HL-60 (cell line): ENCODE measurements around the gene MYOG.

Experiments
- DNase-seq, 2 experiments: peaks; one replicate each; pipeline ENCODE4 v3.0.0-alpha.2; 2010 to 2020; ENCODE audit warnings: low read depth in 1 of 2, low spot score in 1 of 2
- H3K27ac ChIP-seq: fragments of 250-450 bp; sonication (Bioruptor Pico); replicated peaks from 2 replicates; pipeline ENCODE4 v1.5.1; 2020; ENCODE audit warnings: mild to moderate bottlenecking, moderate library complexity
- H3K27me3 ChIP-seq: fragments of 250-450 bp; sonication (Bioruptor Pico); 2 replicates; pipeline ENCODE4 v1.5.1; 2021; ENCODE audit warnings: mild to moderate bottlenecking, moderate library complexity; ENCODE audit not compliant: insufficient read depth, poor library complexity, severe bottlenecking
- H3K4me3 ChIP-seq: replicated peaks from 2 replicates; pipeline ENCODE4 v1.5.1; 2011; ENCODE audit warnings: mild to moderate bottlenecking, control low read depth, low read length; ENCODE audit not compliant: insufficient read depth
- GABPA ChIP-seq: IDR thresholded peaks from 2 replicates; pipeline ENCODE4 v1.6.1; 2012; ENCODE audit warnings: low read depth
- POLR2AphosphoS5 ChIP-seq: IDR thresholded peaks from 2 replicates; pipeline ENCODE4 v1.6.1; 2012; ENCODE audit warnings: low read depth
- SPI1 ChIP-seq: IDR thresholded peaks from 2 replicates; pipeline ENCODE4 v1.6.1; 2012; ENCODE audit warnings: low read depth, mild to moderate bottlenecking, borderline replicate concordance
- TF ChIP-seq, protein P1 (sequence below): IDR thresholded peaks from one replicate; pipeline ENCODE4 v1.5.1; 2011; ENCODE audit warnings: low read length, control low read depth, inconsistent platforms; ENCODE audit not compliant: insufficient read depth
- TF ChIP-seq, protein P2 (sequence below): IDR thresholded peaks from 2 replicates; pipeline ENCODE4 v1.6.1; 2012; ENCODE audit warnings: low read depth; ENCODE audit not compliant: insufficient replicate concordance

The MYOG gene

DNA sequence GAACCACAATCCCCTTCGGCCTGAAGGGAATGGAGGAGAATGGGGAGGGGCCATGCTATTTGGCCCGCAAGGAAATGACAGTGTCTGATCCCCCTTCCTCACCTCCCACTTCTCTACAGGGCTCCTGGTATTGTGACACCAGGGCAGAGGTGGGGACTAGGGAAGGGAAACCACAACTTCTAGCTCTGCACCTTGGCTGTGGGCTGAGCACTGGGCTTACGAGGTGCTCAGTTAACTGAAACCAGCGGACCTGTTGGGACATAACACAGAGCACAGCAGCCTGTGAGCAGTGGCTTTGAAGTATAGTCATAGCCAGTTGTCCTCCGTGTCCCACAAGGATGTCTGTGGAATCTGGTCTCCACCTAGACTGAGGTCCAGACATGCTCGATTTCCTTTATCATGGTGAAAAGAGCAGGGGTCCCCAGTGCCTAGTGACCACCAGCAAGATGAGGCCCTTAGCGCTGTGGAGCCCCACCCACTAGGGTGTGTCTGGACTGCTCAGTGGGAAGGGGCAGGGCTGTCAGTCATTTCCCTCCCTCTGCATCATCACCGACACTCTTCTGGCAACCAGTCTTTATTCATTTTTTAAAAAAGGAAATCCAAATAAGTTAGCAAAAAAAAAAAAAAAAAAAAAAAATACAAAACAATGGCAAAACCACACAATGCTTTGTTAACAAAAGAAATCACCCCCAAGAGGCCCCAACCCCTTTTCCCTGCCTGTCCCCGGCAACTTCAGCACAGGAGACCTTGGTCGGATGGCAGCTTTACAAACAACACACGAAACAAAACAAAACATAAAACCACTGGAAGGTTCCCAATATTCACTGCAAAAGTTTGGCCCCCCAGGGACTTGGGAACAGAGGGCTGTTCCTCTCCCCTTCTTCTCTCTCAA lies 3.0 kb downstream of the MYOG start:
- TF ChIP-seq POLR2AphosphoS5 (no peak), SPI1 (peak; percentile 26; the same call in 1 of the 2 replicates)
- Histone ChIP-seq H3K4me3 (no peak overlapping the region; the same call in 1 of the 2 replicates), H3K27ac (peak overlapping the region; percentile 69), H3K27me3 (no peaks in the 10 kb centered on the region)
- peak; percentile 82 to 87 for DNase-seq

DNA sequence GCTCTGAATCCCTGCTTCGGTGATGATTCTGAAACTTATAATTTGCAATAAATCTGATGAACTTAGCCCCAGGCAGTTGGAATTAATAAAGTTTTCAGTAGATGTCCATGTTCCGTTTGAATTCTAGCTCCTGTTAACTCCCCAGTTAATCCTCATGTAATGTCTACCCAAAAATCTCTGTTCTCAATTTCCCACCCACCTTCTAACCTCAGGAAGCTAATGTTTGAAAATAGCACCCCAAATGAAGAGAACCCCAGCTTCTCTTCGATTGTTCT lies 3.6 kb downstream of the MYOG start:
- H3K27ac ChIP-seq, result peak overlapping the region; percentile 69
- H3K4me3 ChIP-seq, result no peak overlapping the region
- TF ChIP-seq SPI1 (no peak), POLR2AphosphoS5 (no peak), GABPA (no peak)
- TF ChIP-seq, protein P1, sequence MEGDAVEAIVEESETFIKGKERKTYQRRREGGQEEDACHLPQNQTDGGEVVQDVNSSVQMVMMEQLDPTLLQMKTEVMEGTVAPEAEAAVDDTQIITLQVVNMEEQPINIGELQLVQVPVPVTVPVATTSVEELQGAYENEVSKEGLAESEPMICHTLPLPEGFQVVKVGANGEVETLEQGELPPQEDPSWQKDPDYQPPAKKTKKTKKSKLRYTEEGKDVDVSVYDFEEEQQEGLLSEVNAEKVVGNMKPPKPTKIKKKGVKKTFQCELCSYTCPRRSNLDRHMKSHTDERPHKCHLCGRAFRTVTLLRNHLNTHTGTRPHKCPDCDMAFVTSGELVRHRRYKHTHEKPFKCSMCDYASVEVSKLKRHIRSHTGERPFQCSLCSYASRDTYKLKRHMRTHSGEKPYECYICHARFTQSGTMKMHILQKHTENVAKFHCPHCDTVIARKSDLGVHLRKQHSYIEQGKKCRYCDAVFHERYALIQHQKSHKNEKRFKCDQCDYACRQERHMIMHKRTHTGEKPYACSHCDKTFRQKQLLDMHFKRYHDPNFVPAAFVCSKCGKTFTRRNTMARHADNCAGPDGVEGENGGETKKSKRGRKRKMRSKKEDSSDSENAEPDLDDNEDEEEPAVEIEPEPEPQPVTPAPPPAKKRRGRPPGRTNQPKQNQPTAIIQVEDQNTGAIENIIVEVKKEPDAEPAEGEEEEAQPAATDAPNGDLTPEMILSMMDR, result no peak
- TF ChIP-seq, protein P2, sequence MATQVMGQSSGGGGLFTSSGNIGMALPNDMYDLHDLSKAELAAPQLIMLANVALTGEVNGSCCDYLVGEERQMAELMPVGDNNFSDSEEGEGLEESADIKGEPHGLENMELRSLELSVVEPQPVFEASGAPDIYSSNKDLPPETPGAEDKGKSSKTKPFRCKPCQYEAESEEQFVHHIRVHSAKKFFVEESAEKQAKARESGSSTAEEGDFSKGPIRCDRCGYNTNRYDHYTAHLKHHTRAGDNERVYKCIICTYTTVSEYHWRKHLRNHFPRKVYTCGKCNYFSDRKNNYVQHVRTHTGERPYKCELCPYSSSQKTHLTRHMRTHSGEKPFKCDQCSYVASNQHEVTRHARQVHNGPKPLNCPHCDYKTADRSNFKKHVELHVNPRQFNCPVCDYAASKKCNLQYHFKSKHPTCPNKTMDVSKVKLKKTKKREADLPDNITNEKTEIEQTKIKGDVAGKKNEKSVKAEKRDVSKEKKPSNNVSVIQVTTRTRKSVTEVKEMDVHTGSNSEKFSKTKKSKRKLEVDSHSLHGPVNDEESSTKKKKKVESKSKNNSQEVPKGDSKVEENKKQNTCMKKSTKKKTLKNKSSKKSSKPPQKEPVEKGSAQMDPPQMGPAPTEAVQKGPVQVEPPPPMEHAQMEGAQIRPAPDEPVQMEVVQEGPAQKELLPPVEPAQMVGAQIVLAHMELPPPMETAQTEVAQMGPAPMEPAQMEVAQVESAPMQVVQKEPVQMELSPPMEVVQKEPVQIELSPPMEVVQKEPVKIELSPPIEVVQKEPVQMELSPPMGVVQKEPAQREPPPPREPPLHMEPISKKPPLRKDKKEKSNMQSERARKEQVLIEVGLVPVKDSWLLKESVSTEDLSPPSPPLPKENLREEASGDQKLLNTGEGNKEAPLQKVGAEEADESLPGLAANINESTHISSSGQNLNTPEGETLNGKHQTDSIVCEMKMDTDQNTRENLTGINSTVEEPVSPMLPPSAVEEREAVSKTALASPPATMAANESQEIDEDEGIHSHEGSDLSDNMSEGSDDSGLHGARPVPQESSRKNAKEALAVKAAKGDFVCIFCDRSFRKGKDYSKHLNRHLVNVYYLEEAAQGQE, result no peak
- no peaks in the 10 kb centered on the region for H3K27me3 ChIP-seq
- no peak for DNase-seq

DNA sequence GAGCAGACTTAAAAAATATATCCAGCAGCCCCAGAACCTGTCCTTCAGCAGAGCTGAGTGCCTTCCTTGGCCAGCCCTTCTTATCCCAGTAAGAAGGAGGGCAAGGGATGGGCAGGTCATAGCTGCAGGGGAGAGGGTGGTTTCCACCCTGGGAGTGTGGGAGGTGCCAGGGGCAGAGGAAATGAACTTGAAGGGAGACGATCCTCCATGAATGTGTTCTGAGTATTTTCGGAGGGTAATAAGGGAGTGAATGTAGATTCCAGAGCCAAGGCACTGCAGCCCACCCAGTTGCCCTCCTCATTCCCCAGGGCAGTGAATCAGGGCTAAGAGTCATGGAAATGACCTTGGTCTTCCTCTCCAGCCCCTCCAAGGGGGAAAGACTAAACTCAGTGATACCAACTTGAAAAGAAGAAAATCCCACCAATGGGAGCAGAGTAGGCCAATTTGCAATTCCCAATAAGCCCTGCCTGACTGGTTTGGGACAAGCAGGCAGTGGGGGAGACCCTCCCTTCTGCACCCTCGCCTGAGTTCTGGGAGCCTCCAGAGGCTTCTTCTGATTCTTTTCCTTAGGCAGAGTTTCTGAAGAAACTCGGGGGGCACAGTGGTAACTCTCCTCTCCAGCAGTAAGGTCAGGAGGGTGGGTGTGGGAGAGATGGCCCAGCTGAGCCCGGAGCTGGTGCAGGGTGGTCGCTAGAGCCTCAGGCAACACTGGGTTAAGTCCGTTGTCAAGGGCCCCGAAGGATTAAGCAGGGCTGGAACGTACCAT lies 4.2 kb downstream of the MYOG start:
- DNase-seq, result no peak
- no peak for TF ChIP-seq SPI1
- TF ChIP-seq POLR2AphosphoS5, result no peak
- no peak for TF ChIP-seq GABPA
- TF ChIP-seq, protein P1, result no peak
- TF ChIP-seq, protein P2, result no peak
- H3K4me3 ChIP-seq, result no peak overlapping the region
- no peak overlapping the region; the same call in none of the 2 replicates for H3K27ac ChIP-seq
- no peaks in the 10 kb centered on the region for H3K27me3 ChIP-seq

DNA sequence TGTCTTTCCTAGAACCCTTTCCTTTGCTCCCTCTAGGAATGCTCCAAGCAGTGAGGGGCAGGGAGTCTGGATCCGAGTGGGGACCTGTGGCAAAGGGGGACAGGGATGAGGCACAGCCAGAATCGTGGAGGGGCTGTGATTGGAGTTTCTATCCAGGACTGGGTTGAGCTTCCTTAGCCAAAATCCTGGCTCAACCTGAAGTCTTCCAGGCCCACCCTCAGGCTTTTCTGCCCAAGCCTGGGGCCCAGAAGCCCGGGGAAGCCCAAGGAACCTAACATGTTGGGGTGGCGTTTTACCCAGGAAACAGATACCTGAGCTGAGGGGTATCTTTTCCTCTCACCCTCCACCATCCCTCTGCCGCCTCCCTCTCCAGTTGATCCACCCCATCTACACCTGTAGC lies 5.4 kb downstream of the MYOG start:
- DNase-seq, result no peak
- Histone ChIP-seq H3K27me3 (no peaks in the 10 kb centered on the region), H3K4me3 (no peak overlapping the region), H3K27ac (no peak overlapping the region)
- TF ChIP-seq SPI1 (no peak), GABPA (no peak), POLR2AphosphoS5 (no peak)
- TF ChIP-seq, protein P1, result no peak
- TF ChIP-seq, protein P2, result no peak
